Measurements from ENCODE around the gene CXCR5. TPM values are rescaled to one million over a fixed set of nuclear protein-coding genes. Genes with fewer than 3 reads are reported as not detected.

Gene CXCR5
- total RNA-seq, 1 donor from 2014 or later = not detected

DNA sequence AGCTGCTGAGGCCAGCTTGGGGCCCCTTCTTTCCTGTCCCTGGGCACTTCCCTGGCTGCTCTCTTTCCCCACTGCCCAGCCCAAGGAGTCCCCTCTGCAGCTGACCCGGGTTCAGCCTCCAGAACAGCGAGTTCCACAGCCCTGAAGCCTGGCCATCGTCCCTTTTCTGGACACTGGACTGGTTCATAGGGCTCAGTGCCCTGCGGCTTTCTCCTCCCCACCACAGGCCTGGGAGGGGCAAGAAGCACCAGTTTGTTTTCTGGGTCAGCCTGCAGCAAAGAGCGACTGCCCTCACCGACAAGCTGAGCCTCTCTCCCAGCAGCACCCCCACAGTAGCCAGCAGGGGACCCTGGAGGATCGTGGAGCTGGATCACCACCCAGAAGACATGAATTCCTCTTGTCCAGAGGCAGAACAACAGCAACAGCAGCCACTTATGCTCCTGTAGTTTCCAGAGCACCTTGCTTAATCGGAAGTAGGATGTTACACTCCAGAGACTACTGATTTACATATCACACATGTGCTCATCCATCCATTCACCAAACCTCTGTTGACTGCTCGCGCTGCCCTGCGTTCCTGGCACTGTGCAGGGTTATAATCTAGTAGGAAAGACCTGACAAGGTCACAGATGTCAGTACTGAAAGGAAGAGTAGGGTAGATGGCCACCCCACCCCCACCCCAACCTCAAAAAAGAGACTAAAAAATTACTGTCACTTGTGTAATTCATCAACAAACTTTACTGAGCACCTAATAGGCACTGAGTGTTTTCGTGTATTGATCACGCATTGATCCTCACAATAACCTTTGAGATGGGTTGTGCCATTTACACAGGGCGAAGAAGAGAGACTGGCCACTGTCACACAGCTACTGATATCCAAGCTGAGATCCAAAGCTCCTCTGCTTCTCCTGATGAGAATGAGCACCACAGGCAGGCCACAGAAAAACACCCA lies 13.0 kb upstream of the CXCR5 start:
- Histone ChIP-seq H3K4me3 (ENCODE audit: low read depth, low read length) (no peak overlapping the region), H3K36me3 (ENCODE audit: control insufficient read depth, insufficient read depth, low read length) (no peaks in the 10 kb centered on the region), H3K27me3 (ENCODE audit: control insufficient read depth, insufficient read depth, low read length) (no peaks in the 10 kb centered on the region)
- DNase-seq (ENCODE audit: low read depth) = no peak
- no peak for FAIRE-seq
- TF ChIP-seq, protein P1, sequence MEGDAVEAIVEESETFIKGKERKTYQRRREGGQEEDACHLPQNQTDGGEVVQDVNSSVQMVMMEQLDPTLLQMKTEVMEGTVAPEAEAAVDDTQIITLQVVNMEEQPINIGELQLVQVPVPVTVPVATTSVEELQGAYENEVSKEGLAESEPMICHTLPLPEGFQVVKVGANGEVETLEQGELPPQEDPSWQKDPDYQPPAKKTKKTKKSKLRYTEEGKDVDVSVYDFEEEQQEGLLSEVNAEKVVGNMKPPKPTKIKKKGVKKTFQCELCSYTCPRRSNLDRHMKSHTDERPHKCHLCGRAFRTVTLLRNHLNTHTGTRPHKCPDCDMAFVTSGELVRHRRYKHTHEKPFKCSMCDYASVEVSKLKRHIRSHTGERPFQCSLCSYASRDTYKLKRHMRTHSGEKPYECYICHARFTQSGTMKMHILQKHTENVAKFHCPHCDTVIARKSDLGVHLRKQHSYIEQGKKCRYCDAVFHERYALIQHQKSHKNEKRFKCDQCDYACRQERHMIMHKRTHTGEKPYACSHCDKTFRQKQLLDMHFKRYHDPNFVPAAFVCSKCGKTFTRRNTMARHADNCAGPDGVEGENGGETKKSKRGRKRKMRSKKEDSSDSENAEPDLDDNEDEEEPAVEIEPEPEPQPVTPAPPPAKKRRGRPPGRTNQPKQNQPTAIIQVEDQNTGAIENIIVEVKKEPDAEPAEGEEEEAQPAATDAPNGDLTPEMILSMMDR (IDR thresholded peaks at IDR 0.05; ENCODE audit: insufficient read depth, low read length, severe bottlenecking) = no peak

DNA sequence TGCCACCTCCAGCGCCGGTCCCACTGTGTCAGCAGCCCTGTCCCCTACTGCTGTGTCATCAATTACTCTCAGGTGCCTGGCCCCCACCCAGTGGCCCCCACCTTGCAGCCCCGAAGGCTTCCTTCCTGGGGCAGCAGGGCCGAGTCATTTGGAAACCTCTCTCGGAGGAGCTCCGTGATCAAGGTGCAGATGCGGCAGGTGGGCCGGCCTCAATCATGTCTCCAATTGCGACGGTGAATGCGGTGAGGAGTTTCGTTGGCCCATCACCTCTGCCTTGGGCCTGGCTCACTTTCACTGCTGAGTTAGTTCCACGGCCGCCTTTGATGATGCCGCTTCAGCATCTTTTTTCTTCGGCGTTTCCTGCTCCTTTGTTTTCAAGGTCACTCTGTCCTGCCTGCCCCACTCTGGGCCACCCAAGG lies 11.3 kb upstream of the CXCR5 start:
- Histone ChIP-seq H3K27me3 (ENCODE audit: control insufficient read depth, insufficient read depth, low read length) (no peaks in the 10 kb centered on the region), H3K36me3 (ENCODE audit: control insufficient read depth, insufficient read depth, low read length) (no peaks in the 10 kb centered on the region), H3K4me3 (ENCODE audit: low read depth, low read length) (no peak overlapping the region)
- DNase-seq (ENCODE audit: low read depth) = no peak
- FAIRE-seq = no peak
- TF ChIP-seq, protein P1 (IDR thresholded peaks at IDR 0.05; ENCODE audit: insufficient read depth, low read length, severe bottlenecking) = no peak

DNA sequence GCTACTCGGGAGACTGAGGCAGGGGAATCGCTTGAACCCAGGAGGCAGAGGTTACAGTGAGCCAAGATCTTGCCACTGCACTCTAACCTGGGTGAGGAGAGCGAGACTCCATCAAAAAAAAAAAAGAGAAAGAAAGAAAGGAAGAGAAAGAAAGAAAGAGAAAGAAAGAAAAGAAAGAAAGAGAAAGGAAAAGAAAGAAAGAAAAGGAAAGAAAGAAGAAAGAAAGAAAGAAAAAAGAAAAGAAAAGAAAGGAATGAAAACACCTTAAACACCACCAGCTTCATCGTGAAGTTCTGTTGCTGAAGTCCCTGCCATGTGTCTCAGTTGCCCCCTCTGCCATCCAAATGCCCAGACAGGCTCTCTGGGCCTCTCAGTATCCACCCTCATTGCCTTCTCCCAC lies 9.9 kb upstream of the CXCR5 start:
- H3K4me3 ChIP-seq (ENCODE audit: low read depth, low read length) = no peak overlapping the region
- DNase-seq (ENCODE audit: low read depth) (no peak), FAIRE-seq (no peak)
- H3K27me3 ChIP-seq (ENCODE audit: control insufficient read depth, insufficient read depth, low read length) = no peaks in the 10 kb centered on the region
- H3K36me3 ChIP-seq (ENCODE audit: control insufficient read depth, insufficient read depth, low read length) = no peaks in the 10 kb centered on the region
- TF ChIP-seq, protein P1 (IDR thresholded peaks at IDR 0.05; ENCODE audit: insufficient read depth, low read length, severe bottlenecking) = no peak

DNA sequence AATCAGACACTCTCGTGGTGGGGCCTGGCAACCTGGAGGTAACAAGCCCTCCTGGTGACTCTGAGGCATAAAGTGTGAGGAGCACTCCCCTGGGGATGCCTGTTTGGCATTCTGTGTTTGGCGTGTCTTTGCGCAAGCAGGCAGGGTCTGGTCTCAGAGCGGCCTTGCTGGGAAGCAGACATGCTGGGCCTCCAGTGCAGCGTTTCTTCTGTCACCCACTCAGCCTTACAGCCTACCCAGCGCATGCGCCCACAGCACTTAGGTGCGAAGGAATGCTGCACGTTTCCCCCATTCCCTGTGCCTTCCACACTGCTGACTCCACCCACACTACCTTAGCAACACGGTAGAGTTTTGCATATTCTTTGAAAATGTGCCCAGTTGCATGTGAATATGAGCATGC lies 7.4 kb upstream of the CXCR5 start:
- Histone ChIP-seq H3K27me3 (ENCODE audit: control insufficient read depth, insufficient read depth, low read length) (no peaks in the 10 kb centered on the region), H3K36me3 (ENCODE audit: control insufficient read depth, insufficient read depth, low read length) (no peaks in the 10 kb centered on the region), H3K4me3 (ENCODE audit: low read depth, low read length) (no peak overlapping the region)
- TF ChIP-seq, protein P1 (IDR thresholded peaks at IDR 0.05; ENCODE audit: insufficient read depth, low read length, severe bottlenecking) = no peak
- DNase-seq (ENCODE audit: low read depth) (no peak), FAIRE-seq (no peak)

DNA sequence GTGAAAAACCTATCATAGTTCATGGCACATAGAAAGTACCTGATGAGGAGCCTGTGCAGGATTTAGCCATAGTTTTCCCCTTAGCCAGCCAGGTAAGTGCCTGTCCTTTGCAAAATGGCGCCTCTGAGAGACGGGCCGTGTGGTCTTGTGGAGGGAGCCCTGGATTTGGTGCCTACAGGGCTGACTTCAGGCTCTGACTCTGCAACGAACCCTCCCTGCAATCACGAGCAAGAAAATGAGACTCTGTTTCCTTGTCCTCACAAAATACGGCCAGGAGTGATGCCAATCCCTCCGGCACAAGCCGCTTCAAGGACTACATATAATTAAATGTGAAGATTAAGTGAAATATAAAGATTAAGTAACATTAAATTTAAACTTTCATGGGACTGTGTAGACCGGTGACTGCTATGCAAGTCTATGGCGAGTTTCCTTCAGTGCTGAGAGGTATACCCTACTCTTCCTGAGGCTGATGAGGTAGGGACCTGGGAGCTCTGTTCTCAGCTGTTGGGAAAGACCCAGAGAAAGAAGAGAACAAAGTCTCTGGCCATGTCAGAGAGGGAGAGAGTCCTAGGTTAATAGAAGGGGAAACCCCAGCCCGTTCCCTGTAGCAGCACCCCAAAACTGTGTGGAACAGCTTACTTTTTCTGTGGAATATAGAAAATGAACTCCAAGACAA lies 6.1 kb upstream of the CXCR5 start:
- no peak overlapping the region for H3K4me3 ChIP-seq (ENCODE audit: low read depth, low read length)
- H3K36me3 ChIP-seq (ENCODE audit: control insufficient read depth, insufficient read depth, low read length) = no peaks in the 10 kb centered on the region
- FAIRE-seq = no peak
- no peak for DNase-seq (ENCODE audit: low read depth)
- no peaks in the 10 kb centered on the region for H3K27me3 ChIP-seq (ENCODE audit: control insufficient read depth, insufficient read depth, low read length)
- TF ChIP-seq, protein P1 (IDR thresholded peaks at IDR 0.05; ENCODE audit: insufficient read depth, low read length, severe bottlenecking) = no peak

All from bronchial epithelial cell (primary cell).